Ovary (tissue), 9 donors: ENCODE data around the gene MCF2L. TPM values are rescaled to one million over a fixed set of nuclear protein-coding genes. Genes with fewer than 3 reads are reported as not detected.

ENCODE experiments used
- DNase-seq, 5 donors: peaks; one replicate each; pipeline ENCODE4 v3.0.0-alpha.2; 2019 to 2020
- H3K27ac ChIP-seq, 2 donors: fragments of 200-600 bp; one replicate each; pipeline versions ENCODE4 v1.5.1 to v1.8.0; 2019 to 2022
- H3K27me3 ChIP-seq: fragments of 200-600 bp; one replicate; pipeline ENCODE4 v1.8.0; 2022
- H3K36me3 ChIP-seq: fragments of 200-600 bp; sonication (generic); one replicate; pipeline ENCODE4 v1.5.1; 2019
- H3K4me1 ChIP-seq: one replicate; pipeline ENCODE4 v1.8.1; 2013; ENCODE audit warnings: mild to moderate bottlenecking, moderate library complexity; ENCODE audit not compliant: insufficient read depth
- H3K4me3 ChIP-seq: fragments of 200-600 bp; sonication (generic); one replicate; pipeline ENCODE4 v1.5.1; 2017
- H3K9me3 ChIP-seq, 2 donors: fragments of 200-600 bp in 1 of 2; sonication (generic) in 1 of 2; one replicate each; pipeline versions ENCODE4 v1.5.1 to v1.8.1; 2013 to 2019; ENCODE audit warnings: mild to moderate bottlenecking in 1 of 2, moderate library complexity in 1 of 2
- CTCF ChIP-seq, 3 donors: fragments of 450-650 bp in 2 of 3; fragments of 200-600 bp in 1 of 3; IDR thresholded peaks; one replicate each; pipeline versions ENCODE4 v1.5.1 to v1.8.0; 2016 to 2022; ENCODE audit warnings: antibody characterized with exemption in 3 of 3, mild to moderate bottlenecking in 1 of 3
- EP300 ChIP-seq: sonication (generic); formaldehyde crosslinking; IDR thresholded peaks from one replicate; pipeline ENCODE4 v1.6.1; 2017; ENCODE audit warnings: antibody characterized with exemption
- POLR2A ChIP-seq: fragments of 450-650 bp; IDR thresholded peaks from one replicate; pipeline ENCODE4 v1.6.1; 2017; ENCODE audit warnings: antibody characterized with exemption, mild to moderate bottlenecking, moderate library complexity
- WGBS, 3 donors: extraction: QIAGEN DNeasy Blood & Tissue Kit in 1 of 3; methylation state at CpG; one replicate each; pipeline versions ENCODE4 v1.1.5 to v1.1.7; 2013 to 2017; 5-methylcytosine and 5-hydroxymethylcytosine counted together
- intact Hi-C, 4 donors: fragments of 100-400 bp; cut with DNase I; formaldehyde crosslinking; loops; one replicate each; pipeline versions ENCODE4 v1.11.0 to v1.15.1; 2022 to 2023
- polyA plus RNA-seq, 2 donors: library from polyadenylated mRNA; stranded (reverse); fragments of 200-250 nt in 1 of 2; fragments of 350-450 nt in 1 of 2; fragmentation: Illumina TruSeq in 1 of 2; extraction: RNeasy Lipid Tissue Mini Kit (QIAGEN cat#74804) in 1 of 2; gene quantifications; one replicate each; pipeline ENCODE4 v1.2.3, GENCODE V29; 2013 to 2014
- total RNA-seq, 7 donors: library from RNA; depleted of rRNA in 2 of 7; stranded (reverse); fragments of >200 nt in 2 of 7; fragmentation: NEBNext Ultra II Directional in 3 of 7; extraction: Animal tissue kit (Norgen Biotek cat#: 25700) in 3 of 7; gene quantifications; one replicate each; pipeline versions ENCODE4 v1.1.0 to v1.2.4, GENCODE V29; 2016 to 2023
- donor health status: DM: no; HTN: no; CAD: no; lungs with moderate emphysema.
- donor health status: DM: no; HTN: no; CAD: no.
- donor health status: Bipolar disorder and iron deficiency.
- donor health status: DM: yes; HTN: yes; CAD: no.
- donor health status: DM: no; HTN: no; CAD: no.
- donor health status: DM: yes; HTN: yes; CAD: no.

Gene MCF2L
- total and polyA plus RNA-seq, 9 donors = 5.6 to 22.2 (median 8.7) TPM

- Histone ChIP-seq H3K27ac (no peak overlapping the region), H3K4me1 (no peaks in the 10 kb centered on the region), H3K9me3 (no peaks in the 10 kb centered on the region), H3K27me3 (no peaks in the 10 kb centered on the region), H3K36me3 (no peaks in the 10 kb centered on the region), H3K4me3 (no peak overlapping the region)
- DNase-seq = no peak
- intact Hi-C loops = no loop called here
- WGBS, 3 donors = 77 to 86% (median 80%) methylated on average over 30 of the region's 30 CpGs
- TF ChIP-seq POLR2A (no peak), CTCF (IDR thresholded peaks at IDR 0.05) (no peak), EP300 (no peak)
Measured at GRCh38 chr13:112985803-112986408, 16.9 kb downstream of the MCF2L start.

- TF ChIP-seq POLR2A = no peak
- no peak for TF ChIP-seq EP300
- TF ChIP-seq CTCF (IDR thresholded peaks at IDR 0.05) = no peak
Measured at GRCh38 chr13:112986470-112986869, 17.5 kb downstream of the MCF2L start.

GRCh38 chr13:112986946-112987681 is 18.1 kb downstream of the MCF2L start:
- TF ChIP-seq POLR2A (no peak), CTCF (IDR thresholded peaks at IDR 0.05) (no peak)
- H3K27ac ChIP-seq = no peak overlapping the region
- 62 to 73% (median 70%) methylated on average over 29 of the region's 29 CpGs for WGBS, 3 donors

More at GRCh38 chr13:112986470-112986869, 17.5 kb downstream of the MCF2L start:
- H3K36me3 ChIP-seq = no peaks in the 10 kb centered on the region
- 76 to 86% (median 82%) methylated on average over 20 of the region's 20 CpGs for WGBS, 3 donors
- no peak for DNase-seq
- intact Hi-C loops = no loop called here
- H3K4me3 ChIP-seq = no peak overlapping the region
- no peaks in the 10 kb centered on the region for H3K27me3 ChIP-seq
- no peaks in the 10 kb centered on the region for H3K9me3 ChIP-seq
- H3K4me1 ChIP-seq = no peaks in the 10 kb centered on the region
- H3K27ac ChIP-seq = no peak overlapping the region

GRCh38 chr13:112987682-112988024 is 18.6 kb downstream of the MCF2L start:
- intact Hi-C loops = no loop called here
- 86 to 94% (median 93%) methylated on average over 7 of the region's 7 CpGs for WGBS, 3 donors
- Histone ChIP-seq H3K27me3 (no peaks in the 10 kb centered on the region), H3K4me1 (no peaks in the 10 kb centered on the region), H3K9me3 (no peaks in the 10 kb centered on the region), H3K27ac (no peak overlapping the region), H3K4me3 (no peak overlapping the region), H3K36me3 (no peaks in the 10 kb centered on the region)
- TF ChIP-seq CTCF (IDR thresholded peaks at IDR 0.05) (no peak), POLR2A (no peak), EP300 (no peak)
- no peak for DNase-seq

More at GRCh38 chr13:112986946-112987681, 18.1 kb downstream of the MCF2L start:
- Histone ChIP-seq H3K4me3 (no peak overlapping the region), H3K27me3 (no peaks in the 10 kb centered on the region), H3K36me3 (no peaks in the 10 kb centered on the region), H3K4me1 (no peaks in the 10 kb centered on the region), H3K9me3 (no peaks in the 10 kb centered on the region)
- no peak for DNase-seq
- intact Hi-C loops = no loop called here
